Fibroblast of lung (primary cell): Measurements from ENCODE around the gene PACRG. TPM values are rescaled to one million over a fixed set of nuclear protein-coding genes. Genes with fewer than 3 reads are reported as not detected.

Source experiments
- DNase-seq, 2 donors: peaks; one replicate each; pipeline versions ENCODE4 v3.0.0 to v3.0.0-alpha.2; 2010; ENCODE audit warnings: low read depth in 2 of 2
- H2AFZ ChIP-seq: 2 replicates; pipeline ENCODE4 v1.5.1; 2012; ENCODE audit warnings: low read length, control low read depth, inconsistent platforms
- H3K27ac ChIP-seq: 2 replicates; pipeline ENCODE4 v1.5.1; 2011; ENCODE audit warnings: low read length, control low read depth; ENCODE audit not compliant: insufficient read depth
- H3K27me3 ChIP-seq: 2 replicates; pipeline ENCODE4 v1.5.1; 2011; ENCODE audit warnings: mild to moderate bottlenecking, low read length; ENCODE audit not compliant: control insufficient read depth, insufficient read depth
- H3K36me3 ChIP-seq: 2 replicates; pipeline ENCODE4 v1.5.1; 2011; ENCODE audit warnings: low read length; ENCODE audit not compliant: control insufficient read depth, insufficient read depth
- H3K4me1 ChIP-seq: 2 replicates; pipeline ENCODE4 v1.5.1; 2011; ENCODE audit warnings: low read length; ENCODE audit not compliant: control insufficient read depth, insufficient read depth; ENCODE audit errors: extremely low read depth
- H3K4me2 ChIP-seq: 2 replicates; pipeline ENCODE4 v1.5.1; 2011; ENCODE audit warnings: low read length, control low read depth; ENCODE audit not compliant: insufficient read depth; ENCODE audit errors: extremely low read depth
- H3K4me3 ChIP-seq, 4 experiments: fragments of 200-600 bp in 1 of 4; sonication (generic) in 1 of 4; replicated peaks in 1 of 4; 2 replicates each; pipeline ENCODE4 v1.5.1; 2011 to 2016; ENCODE audit warnings: low read length in 4 of 4, low read depth in 3 of 4, mild to moderate bottlenecking in 3 of 4, control low read depth in 2 of 4, inconsistent platforms in 1 of 4, mixed read lengths in 1 of 4; ENCODE audit not compliant: insufficient read depth in 1 of 4; ENCODE audit errors: control extremely low read depth in 1 of 4
- H3K79me2 ChIP-seq: 2 replicates; pipeline ENCODE4 v1.5.1; 2012; ENCODE audit warnings: mild to moderate bottlenecking, low read length, inconsistent platforms; ENCODE audit not compliant: control insufficient read depth, insufficient read depth
- H3K9ac ChIP-seq: 2 replicates; pipeline ENCODE4 v1.5.1; 2011; ENCODE audit warnings: mild to moderate bottlenecking, low read length, control low read depth; ENCODE audit not compliant: insufficient read depth
- H3K9me3 ChIP-seq: 2 replicates; pipeline ENCODE4 v1.5.1; 2012; ENCODE audit warnings: low read depth, low read length; ENCODE audit not compliant: control insufficient read depth, insufficient read depth
- H4K20me1 ChIP-seq: 2 replicates; pipeline ENCODE4 v1.5.1; 2011; ENCODE audit warnings: low read length; ENCODE audit not compliant: control insufficient read depth, insufficient read depth; ENCODE audit errors: extremely low read depth
- EZH2 ChIP-seq: IDR thresholded peaks from 2 replicates; pipeline ENCODE4 v1.5.1; 2012; ENCODE audit warnings: low read length, control low read depth, mild to moderate bottlenecking; ENCODE audit errors: missing control alignments
- polyA plus RNA-seq, 2 donors: library from polyadenylated mRNA; depleted of rRNA in 1 of 2; stranded (reverse) in 1 of 2; unstranded in 1 of 2; fragments of >200 nt; gene quantifications; 2 replicates each; pipeline ENCODE4 v1.2.1, GENCODE V29; 2011 to 2012; ENCODE audit warnings: missing spikeins in 1 of 2
- total RNA-seq: library from RNA; depleted of rRNA; stranded (reverse); fragments of >200 nt; gene quantifications from 2 replicates; pipeline ENCODE4 v1.2.1, GENCODE V29; 2014
- TF ChIP-seq, protein P1 (sequence below), 2 donors: IDR thresholded peaks in 1 of 2; conservative IDR thresholded peaks in 1 of 2; 1 replicate in 1 of 2; 2 replicates in 1 of 2; pipeline ENCODE4 v1.5.1; 2011 to 2012; ENCODE audit warnings: low read length in 2 of 2, control low read depth in 1 of 2, inconsistent platforms in 1 of 2, low read depth in 1 of 2, mild to moderate bottlenecking in 1 of 2

Gene PACRG
- total and polyA plus RNA-seq, 2 donors (not counting 1 experiment from before 2014, with no cell fraction given), result 0.30 to 0.66 TPM

DNA sequence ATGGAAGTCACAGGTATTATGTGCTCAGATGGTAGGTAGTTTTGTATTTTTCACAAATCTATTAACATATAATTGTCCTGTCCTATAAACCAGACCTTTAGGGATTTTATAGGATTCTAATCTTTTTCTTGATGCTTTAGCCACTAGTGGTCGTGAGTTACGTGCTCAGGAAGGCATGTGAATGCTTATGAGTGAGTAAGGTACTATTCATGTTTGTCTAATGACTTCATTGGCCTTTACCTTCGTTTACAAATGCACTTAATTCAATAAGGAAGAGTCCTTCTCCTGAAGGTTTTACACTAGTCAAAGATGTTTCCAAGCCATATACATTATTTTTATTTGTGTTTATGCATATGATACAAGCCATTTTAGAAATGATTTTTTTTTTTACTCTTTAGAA is 23.0 kb downstream of the PACRG start:
- Histone ChIP-seq H3K27me3 (no peaks in the 10 kb centered on the region), H3K4me3 (no peak overlapping the region), H3K9ac (no peak overlapping the region), H3K27ac (no peak overlapping the region), H2AFZ (no peak overlapping the region), H3K36me3 (no peaks in the 10 kb centered on the region), H3K4me1 (no peaks in the 10 kb centered on the region), H3K4me2 (no peak overlapping the region), H3K9me3 (no peaks in the 10 kb centered on the region), H4K20me1 (no peaks in the 10 kb centered on the region), H3K79me2 (no peaks in the 10 kb centered on the region)
- TF ChIP-seq, protein P1, sequence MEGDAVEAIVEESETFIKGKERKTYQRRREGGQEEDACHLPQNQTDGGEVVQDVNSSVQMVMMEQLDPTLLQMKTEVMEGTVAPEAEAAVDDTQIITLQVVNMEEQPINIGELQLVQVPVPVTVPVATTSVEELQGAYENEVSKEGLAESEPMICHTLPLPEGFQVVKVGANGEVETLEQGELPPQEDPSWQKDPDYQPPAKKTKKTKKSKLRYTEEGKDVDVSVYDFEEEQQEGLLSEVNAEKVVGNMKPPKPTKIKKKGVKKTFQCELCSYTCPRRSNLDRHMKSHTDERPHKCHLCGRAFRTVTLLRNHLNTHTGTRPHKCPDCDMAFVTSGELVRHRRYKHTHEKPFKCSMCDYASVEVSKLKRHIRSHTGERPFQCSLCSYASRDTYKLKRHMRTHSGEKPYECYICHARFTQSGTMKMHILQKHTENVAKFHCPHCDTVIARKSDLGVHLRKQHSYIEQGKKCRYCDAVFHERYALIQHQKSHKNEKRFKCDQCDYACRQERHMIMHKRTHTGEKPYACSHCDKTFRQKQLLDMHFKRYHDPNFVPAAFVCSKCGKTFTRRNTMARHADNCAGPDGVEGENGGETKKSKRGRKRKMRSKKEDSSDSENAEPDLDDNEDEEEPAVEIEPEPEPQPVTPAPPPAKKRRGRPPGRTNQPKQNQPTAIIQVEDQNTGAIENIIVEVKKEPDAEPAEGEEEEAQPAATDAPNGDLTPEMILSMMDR (conservative IDR thresholded peaks at IDR 0.05 in 1 of 2, IDR thresholded peaks at IDR 0.05 in 1 of 2; ENCODE audit: low read depth in 1 of 2, low read length in 2 of 2), result no peak
- no peak for TF ChIP-seq EZH2
- peak; percentile 9 to 77 for DNase-seq

GRCh38 chr6:162751211-162751859 is 23.6 kb downstream of the PACRG start:
- TF ChIP-seq, protein P1 (conservative IDR thresholded peaks at IDR 0.05 in 1 of 2, IDR thresholded peaks at IDR 0.05 in 1 of 2; ENCODE audit: low read depth in 1 of 2, low read length in 2 of 2), result no peak
- no peak for TF ChIP-seq EZH2
- Histone ChIP-seq H3K4me2 (no peak overlapping the region), H3K27ac (no peak overlapping the region), H3K9me3 (no peaks in the 10 kb centered on the region), H3K9ac (no peak overlapping the region), H3K4me3 (no peak overlapping the region), H3K36me3 (no peaks in the 10 kb centered on the region), H3K79me2 (no peaks in the 10 kb centered on the region), H3K4me1 (no peaks in the 10 kb centered on the region), H4K20me1 (no peaks in the 10 kb centered on the region), H3K27me3 (no peaks in the 10 kb centered on the region), H2AFZ (no peak overlapping the region)
- no peak for DNase-seq

DNA sequence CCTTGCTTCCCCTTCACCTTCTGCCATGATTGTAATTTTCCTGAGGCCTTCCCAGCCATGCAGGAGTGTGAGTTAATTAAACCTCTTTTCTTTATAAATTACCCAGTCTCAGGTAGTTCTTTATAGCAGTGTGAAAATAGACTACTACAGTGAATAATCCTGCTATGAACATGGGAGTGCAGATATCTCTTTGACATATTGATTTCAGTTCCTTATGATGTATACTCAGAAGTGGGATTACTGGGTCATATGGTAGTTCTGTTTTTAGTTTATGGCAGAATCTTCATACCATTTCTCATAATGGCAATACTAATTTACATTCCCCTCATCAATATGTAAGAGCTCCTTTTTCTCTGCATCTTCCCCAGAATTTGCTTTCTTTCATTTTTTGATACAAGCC is 26.0 kb downstream of the PACRG start:
- Histone ChIP-seq H3K4me2 (no peak overlapping the region), H3K9ac (no peak overlapping the region), H3K36me3 (no peaks in the 10 kb centered on the region), H3K9me3 (no peaks in the 10 kb centered on the region), H3K4me3 (no peak overlapping the region), H4K20me1 (no peaks in the 10 kb centered on the region), H3K27ac (no peak overlapping the region), H3K4me1 (no peaks in the 10 kb centered on the region), H2AFZ (no peak overlapping the region), H3K27me3 (no peaks in the 10 kb centered on the region), H3K79me2 (no peaks in the 10 kb centered on the region)
- DNase-seq, result no peak
- no peak for TF ChIP-seq EZH2
- TF ChIP-seq, protein P1 (conservative IDR thresholded peaks at IDR 0.05 in 1 of 2, IDR thresholded peaks at IDR 0.05 in 1 of 2; ENCODE audit: low read depth in 1 of 2, low read length in 2 of 2), result no peak
